GM12878 (cell line): ENCODE results near the gene FAM219A. TPM values are rescaled to one million over a fixed set of nuclear protein-coding genes. Genes with fewer than 3 reads are reported as not detected.

Experiments used
- ATAC-seq: fragments of 200-7000 bp; cut with Tn5 transposase; 3 replicates; pipeline ENCODE4 v1.9.1; 2020; ENCODE audit warnings: mild to moderate bottlenecking, moderate library complexity
- BruUV-seq: library from RNA; stranded (reverse); fragments of 400-500 nt; replicated peaks from 2 replicates; lab custom pipeline; 2021; lab: Mats Ljungman, UMichigan
- CTCF ChIA-PET: fragments of 300-600 bp; sonication (Branson Sonifier 250); formaldehyde crosslinking; extraction: SDS; loops from one replicate; lab custom pipeline; 2021; ENCODE audit warnings: inconsistent platforms; lab: Yijun Ruan, JAX
- POLR2A ChIA-PET: fragments of 350-600 bp; formaldehyde crosslinking; extraction: SDS; loops from one replicate; lab custom pipeline; 2021; ENCODE audit warnings: inconsistent platforms; lab: Charles Lee
- RAD21 ChIA-PET: fragments of 300-600 bp; sonication (Branson Sonifier 250); formaldehyde crosslinking; loops from one replicate; lab custom pipeline; 2023; ENCODE audit warnings: antibody characterized with exemption; ENCODE audit not compliant: unreplicated experiment; lab: Charles Lee
- SMC1A ChIA-PET: fragments of 300-600 bp; sonication (Branson Sonifier 250); formaldehyde crosslinking; loops from one replicate; lab custom pipeline; 2023; ENCODE audit not compliant: unreplicated experiment, uncharacterized antibody; lab: Charles Lee
- DNase-seq: peaks from one replicate; pipeline ENCODE4 v3.0.0-alpha.2; 2011; ENCODE audit warnings: low read depth, low spot score
- FAIRE-seq: peaks from 3 replicates; lab custom pipeline; 2011; peaks lifted over from hg19 to GRCh38; lab: Jason Lieb, UNC
- H2AFZ ChIP-seq: 2 replicates; pipeline ENCODE4 v1.6.0; 2011; ENCODE audit warnings: low read depth, low read length, control low read depth; ENCODE audit not compliant: control insufficient read depth
- H3K27ac ChIP-seq: 2 replicates; pipeline ENCODE4 v1.5.1; 2011; ENCODE audit warnings: control low read depth; ENCODE audit not compliant: control insufficient read depth, insufficient read depth
- H3K27me3 ChIP-seq, 2 experiments: replicated peaks in 1 of 2; 2 replicates each; pipeline versions ENCODE4 v1.6.0 to v1.6.1; 2011; ENCODE audit warnings: low read length in 1 of 2; ENCODE audit not compliant: control insufficient read depth in 2 of 2, insufficient read depth in 2 of 2
- H3K36me3 ChIP-seq, 2 experiments: 2 replicates each; pipeline ENCODE4 v1.5.1; 2011; ENCODE audit warnings: low read length in 1 of 2; ENCODE audit not compliant: control insufficient read depth in 2 of 2, insufficient read depth in 2 of 2
- H3K4me1 ChIP-seq: 2 replicates; pipeline ENCODE4 v1.6.1; 2011; ENCODE audit warnings: mild to moderate bottlenecking, low read length, moderate library complexity, mixed read lengths; ENCODE audit not compliant: control insufficient read depth, insufficient read depth
- H3K4me2 ChIP-seq: 2 replicates; pipeline ENCODE4 v1.6.0; 2011; ENCODE audit warnings: control low read depth; ENCODE audit not compliant: control insufficient read depth, insufficient read depth
- H3K4me3 ChIP-seq: fragments of 200-600 bp; sonication (generic); 2 replicates; pipeline ENCODE4 v1.5.1; 2016
- H3K79me2 ChIP-seq: 2 replicates; pipeline ENCODE4 v1.6.0; 2011; ENCODE audit warnings: low read length; ENCODE audit not compliant: control insufficient read depth, insufficient read depth
- H3K9ac ChIP-seq: 2 replicates; pipeline ENCODE4 v1.8.0; 2011; ENCODE audit warnings: low read length, control low read depth, mixed read lengths; ENCODE audit not compliant: control insufficient read depth, insufficient read depth
- H3K9me3 ChIP-seq: replicated peaks from 3 replicates; pipeline ENCODE4 v1.5.1; 2011; ENCODE audit warnings: mild to moderate bottlenecking, low read length; ENCODE audit not compliant: control insufficient read depth, insufficient read depth
- H4K20me1 ChIP-seq: 2 replicates; pipeline ENCODE4 v1.6.0; 2011; ENCODE audit not compliant: control insufficient read depth, insufficient read depth
- ESRRA ChIP-seq: IDR thresholded peaks from 2 replicates; pipeline ENCODE4 v1.6.1; 2012; ENCODE audit warnings: mild to moderate bottlenecking, low read length, improper control_type of control experiment
- FOXK2 ChIP-seq: fragments of 450-650 bp; IDR thresholded peaks from 2 replicates; pipeline ENCODE4 v1.6.1; 2017; ENCODE audit warnings: mild to moderate bottlenecking, moderate library complexity
- FOXM1 ChIP-seq: IDR thresholded peaks from 2 replicates; pipeline ENCODE4 v1.6.1; 2012; ENCODE audit warnings: low read depth, mild to moderate bottlenecking, inconsistent platforms, low read length, moderate library complexity
- KAT2A ChIP-seq: conservative IDR thresholded peaks from 2 replicates; pipeline ENCODE4 v1.6.1; 2011; ENCODE audit warnings: low read depth, low read length; ENCODE audit not compliant: control insufficient read depth
- KLF5 ChIP-seq: fragments of 450-650 bp; IDR thresholded peaks from 2 replicates; pipeline ENCODE4 v1.6.1; 2014; ENCODE audit warnings: mild to moderate bottlenecking; ENCODE audit not compliant: partially characterized antibody
- MEF2B ChIP-seq: fragments of 450-650 bp; IDR thresholded peaks from 2 replicates; pipeline ENCODE4 v1.6.1; 2018; ENCODE audit warnings: mild to moderate bottlenecking, moderate library complexity; ENCODE audit not compliant: partially characterized antibody, poor library complexity, severe bottlenecking
- MTA2 ChIP-seq: fragments of 450-650 bp; IDR thresholded peaks from 2 replicates; pipeline ENCODE4 v1.6.1; 2016; ENCODE audit warnings: low read depth, mild to moderate bottlenecking, moderate library complexity
- MYB ChIP-seq: fragments of 150-350 bp; IDR thresholded peaks from 2 replicates; pipeline ENCODE4 v1.6.1; 2014; ENCODE audit warnings: mild to moderate bottlenecking, low read depth, low read length, borderline replicate concordance
- SIX5 ChIP-seq: IDR thresholded peaks from 2 replicates; pipeline ENCODE4 v1.6.1; 2011; ENCODE audit warnings: mild to moderate bottlenecking, low read depth, low read length, moderate library complexity; ENCODE audit not compliant: severe bottlenecking
- SKIL ChIP-seq: fragments of 450-650 bp; IDR thresholded peaks from 2 replicates; pipeline ENCODE4 v1.6.1; 2017; ENCODE audit warnings: mild to moderate bottlenecking, low read depth, inconsistent platforms; ENCODE audit not compliant: poor library complexity, severe bottlenecking
- WGBS: methylation state at CpG from one replicate; pipeline ENCODE4 v1.1.6; 2016; ENCODE audit warnings: low lambda C conversion rate; ENCODE audit not compliant: insufficient replicate concordance, insufficient coverage; ENCODE audit errors: missing lambda C conversion rate; 5-methylcytosine and 5-hydroxymethylcytosine counted together
- in situ Hi-C: fragments of 300-500 bp; cut with MboI; formaldehyde crosslinking; loops from 9 replicates; pipeline ENCODE4 v1.14.3; 2018; ENCODE audit warnings: mixed read lengths
- intact Hi-C: fragments of 100-400 bp; cut with micrococcal nuclease; formaldehyde crosslinking; loops from one replicate; pipeline ENCODE4 v1.14.2; 2022; ENCODE audit not compliant: unreplicated experiment
- polyA plus RNA-seq, 11 experiments: library from polyadenylated mRNA; depleted of rRNA in 4 of 11; unstranded in 6 of 11; stranded (reverse) in 5 of 11; fragments of >200 nt; fragmentation: Nextera tagmentation in 4 of 11; fragmentation: Illumina TruSeq in 1 of 11; extraction: Ambion mirVana in 4 of 11; extraction: Trizol in 1 of 11; gene quantifications; 1 replicate in 1 of 11; 2 replicates in 10 of 11; pipeline versions ENCODE4 v1.2.1 to v1.2.3, GENCODE V29; 2011 to 2016; ENCODE audit warnings: inconsistent platforms in 2 of 11, missing spikeins in 2 of 11, low read depth in 1 of 11
- total RNA-seq, 4 experiments: library from RNA; depleted of rRNA in 3 of 4; stranded (reverse); fragments of >200 nt in 3 of 4; fragmentation: Illumina TruSeq in 1 of 4; extraction: Trizol in 1 of 4; gene quantifications; 2 replicates each; pipeline versions ENCODE4 v1.2.1 to v1.2.3, GENCODE V29; 2013 to 2021

FAM219A gene
- total and polyA plus RNA-seq, 10 of the 15 experiments (the other 5 are each of a cell fraction or from before 2014, with no cell fraction given): 0.11 to 2.0 (median 0.71) TPM

GRCh38 chr9:34431667-34432066, 26.7 kb downstream of the FAM219A start:
- Histone ChIP-seq H3K9ac (no peak overlapping the region), H3K4me2 (no peak overlapping the region), H3K36me3 (no peaks in the 10 kb centered on the region), H3K9me3 (no peaks in the 10 kb centered on the region), H4K20me1 (peaks cover 4% of the 10 kb centered on the region; the same call in 1 of the 2 replicates), H3K4me1 (no peaks in the 10 kb centered on the region), H3K27me3 (no peaks in the 10 kb centered on the region), H2AFZ (no peak overlapping the region), H3K79me2 (no peaks in the 10 kb centered on the region), H3K27ac (no peak overlapping the region), H3K4me3 (no peak overlapping the region)
- intact Hi-C loops (no loop called here), in situ Hi-C loops (no loop called here)
- FAIRE-seq: no peak
- SMC1A ChIA-PET: interaction anchor here (0.9 kb wide), 1 partner anchor 172 kb away, joined by 3 read pairs; no protein-coding TSS in a partner anchor
- no peak for ATAC-seq
- RAD21 ChIA-PET: no interaction called here
- no peak for DNase-seq
- no TSS peak for BruUV-seq
- WGBS: 91% methylated on average over 2 of the region's 2 CpGs
- POLR2A ChIA-PET: no interaction called here
- TF ChIP-seq FOXK2: no peak
- TF ChIP-seq ESRRA: no peak
- TF ChIP-seq MTA2: no peak
- no peak for TF ChIP-seq FOXM1
- no peak for TF ChIP-seq MEF2B
- no peak for TF ChIP-seq KLF5
- TF ChIP-seq KAT2A: no peak
- TF ChIP-seq MYB: no peak
- TF ChIP-seq SIX5: no peak
- no peak for TF ChIP-seq SKIL
- CTCF ChIA-PET: interaction anchor here (0.6 to 1.8 kb wide), 8 partner anchors 13 to 172 kb away, joined by 3 to 8 read pairs (median 4); no protein-coding TSS in a partner anchor
